ENCODE results near the gene TRAK2. TPM values are rescaled to one million over a fixed set of nuclear protein-coding genes. Genes with fewer than 3 reads are reported as not detected.

TRAK2 gene
- total and polyA plus RNA-seq, 10 donors = 7.1 to 63.0 (median 37.7) TPM

DNA sequence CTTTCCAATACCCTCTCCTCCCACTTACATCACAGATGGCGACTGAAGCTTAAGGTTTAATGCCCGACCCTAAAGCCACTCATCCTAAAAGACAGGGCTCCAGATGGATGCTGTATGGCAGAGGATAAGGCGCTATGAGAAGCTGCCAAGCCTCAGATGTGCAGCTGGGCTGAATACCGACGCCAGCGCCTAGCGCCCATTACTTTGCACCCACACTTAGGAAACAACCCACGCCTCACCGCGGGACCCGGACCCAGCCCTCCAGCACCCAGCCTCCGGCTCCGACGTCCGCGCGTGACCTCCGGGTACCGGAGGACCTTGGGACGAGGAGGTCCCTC is 335 bp downstream of the TRAK2 start:
- peak overlapping the region; percentile 83 to 95 (median 92) for H3K27ac ChIP-seq
- no peaks in the 10 kb centered on the region for H3K27me3 ChIP-seq (replicated peaks in 1 of 7)
- H3K9me3 ChIP-seq = no peaks in the 10 kb centered on the region
- peaks cover 20 to 69% (median 48%) of the 10 kb centered on the region in 6 donors for H3K4me1 ChIP-seq
- WGBS, 5 donors = 0 to 1% (median 0%) methylated on average over 7 to 20 of the region's 20 CpGs
- H3K4me3 ChIP-seq = peak overlapping the region; percentile 51 to 87 (median 78)
- DNase-seq = no peak
- peaks cover 0 to 9% (median 0%) of the 10 kb centered on the region in 6 donors for H3K36me3 ChIP-seq
- intact Hi-C loops (cut with DNase I; ENCODE audit: low total_unique reads) = loop anchor here (10.0 kb wide), 1 partner anchor 196 kb away; no protein-coding TSS in a partner anchor
- TF ChIP-seq POLR2A (IDR thresholded peaks at IDR 0.05) = no peak
- TF ChIP-seq, protein P1, sequence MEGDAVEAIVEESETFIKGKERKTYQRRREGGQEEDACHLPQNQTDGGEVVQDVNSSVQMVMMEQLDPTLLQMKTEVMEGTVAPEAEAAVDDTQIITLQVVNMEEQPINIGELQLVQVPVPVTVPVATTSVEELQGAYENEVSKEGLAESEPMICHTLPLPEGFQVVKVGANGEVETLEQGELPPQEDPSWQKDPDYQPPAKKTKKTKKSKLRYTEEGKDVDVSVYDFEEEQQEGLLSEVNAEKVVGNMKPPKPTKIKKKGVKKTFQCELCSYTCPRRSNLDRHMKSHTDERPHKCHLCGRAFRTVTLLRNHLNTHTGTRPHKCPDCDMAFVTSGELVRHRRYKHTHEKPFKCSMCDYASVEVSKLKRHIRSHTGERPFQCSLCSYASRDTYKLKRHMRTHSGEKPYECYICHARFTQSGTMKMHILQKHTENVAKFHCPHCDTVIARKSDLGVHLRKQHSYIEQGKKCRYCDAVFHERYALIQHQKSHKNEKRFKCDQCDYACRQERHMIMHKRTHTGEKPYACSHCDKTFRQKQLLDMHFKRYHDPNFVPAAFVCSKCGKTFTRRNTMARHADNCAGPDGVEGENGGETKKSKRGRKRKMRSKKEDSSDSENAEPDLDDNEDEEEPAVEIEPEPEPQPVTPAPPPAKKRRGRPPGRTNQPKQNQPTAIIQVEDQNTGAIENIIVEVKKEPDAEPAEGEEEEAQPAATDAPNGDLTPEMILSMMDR (IDR thresholded peaks at IDR 0.05 in 8 of 11, conservative IDR thresholded peaks at IDR 0.05 in 3 of 11) = no peak
- no peak for TF ChIP-seq POLR2AphosphoS5 (IDR thresholded peaks at IDR 0.05)

DNA sequence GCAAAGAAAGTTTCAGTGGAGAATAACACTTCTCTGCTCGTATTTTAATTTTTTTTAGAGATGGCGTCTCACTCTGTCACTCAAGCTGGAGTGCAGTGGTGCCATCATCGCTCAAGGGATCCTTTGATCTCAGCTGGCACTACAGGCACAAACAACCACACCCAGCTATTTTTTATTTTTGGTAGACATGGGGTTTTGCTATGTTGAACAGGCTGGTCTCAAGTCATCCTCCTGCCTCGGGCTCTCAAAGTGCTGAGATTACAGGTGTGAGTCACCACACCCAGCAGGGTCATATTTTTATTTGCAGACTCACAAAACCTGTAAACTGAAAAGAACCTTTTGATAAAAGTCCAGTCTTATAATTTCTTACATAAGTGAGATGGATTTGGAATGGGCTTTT is 2.6 kb downstream of the TRAK2 start:
- H3K27ac ChIP-seq = peak overlapping the region in 1 of 8 donors; percentile 18
- H3K27me3 ChIP-seq (replicated peaks in 1 of 7) = no peaks in the 10 kb centered on the region
- WGBS, 5 donors = 65 to 84% (median 81%) methylated on average over 4 of the region's 4 CpGs
- no peaks in the 10 kb centered on the region for H3K9me3 ChIP-seq
- intact Hi-C loops (cut with DNase I; ENCODE audit: low total_unique reads) = no loop called here
- DNase-seq = no peak
- H3K4me3 ChIP-seq = no peak overlapping the region
- no peaks in the 10 kb centered on the region for H3K36me3 ChIP-seq
- peaks cover 26 to 90% (median 56%) of the 10 kb centered on the region in 6 donors for H3K4me1 ChIP-seq
- TF ChIP-seq POLR2AphosphoS5 (IDR thresholded peaks at IDR 0.05) (no peak), POLR2A (IDR thresholded peaks at IDR 0.05) (no peak)
- TF ChIP-seq, protein P1 (IDR thresholded peaks at IDR 0.05 in 8 of 11, conservative IDR thresholded peaks at IDR 0.05 in 3 of 11) = no peak

DNA sequence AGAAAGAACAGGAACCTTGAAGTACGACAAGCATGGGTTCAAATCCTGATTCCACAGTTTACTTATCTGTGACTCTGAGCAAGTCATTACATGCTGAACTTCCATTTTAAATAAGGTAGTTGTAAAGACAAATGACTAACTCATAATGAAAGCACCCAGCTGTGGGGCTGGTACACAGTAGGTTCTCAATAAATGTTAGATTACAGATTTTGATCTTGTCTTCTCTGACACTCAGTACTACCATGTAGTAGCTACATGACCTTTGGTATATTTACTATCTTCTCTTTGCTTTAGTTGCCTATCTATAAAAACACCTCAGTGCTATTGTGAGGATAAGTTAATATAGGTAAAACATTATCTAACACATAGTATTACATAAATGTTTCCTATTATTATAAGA is 3.2 kb downstream of the TRAK2 start:
- WGBS, 5 donors = 71 to 88% (median 71%) methylated on average over 1 of the region's 1 CpG
- no peak overlapping the region for H3K4me3 ChIP-seq
- no peak for TF ChIP-seq POLR2A (IDR thresholded peaks at IDR 0.05)
- TF ChIP-seq POLR2AphosphoS5 (IDR thresholded peaks at IDR 0.05) = no peak
- TF ChIP-seq, protein P1 (IDR thresholded peaks at IDR 0.05 in 8 of 11, conservative IDR thresholded peaks at IDR 0.05 in 3 of 11) = no peak
- intact Hi-C loops (cut with DNase I; ENCODE audit: low total_unique reads) = no loop called here
- DNase-seq = no peak
- no peaks in the 10 kb centered on the region for H3K9me3 ChIP-seq
- H3K27me3 ChIP-seq (replicated peaks in 1 of 7) = no peaks in the 10 kb centered on the region
- H3K4me1 ChIP-seq = peaks cover 26 to 85% (median 56%) of the 10 kb centered on the region in 6 donors
- no peak overlapping the region for H3K27ac ChIP-seq
- no peaks in the 10 kb centered on the region for H3K36me3 ChIP-seq

DNA sequence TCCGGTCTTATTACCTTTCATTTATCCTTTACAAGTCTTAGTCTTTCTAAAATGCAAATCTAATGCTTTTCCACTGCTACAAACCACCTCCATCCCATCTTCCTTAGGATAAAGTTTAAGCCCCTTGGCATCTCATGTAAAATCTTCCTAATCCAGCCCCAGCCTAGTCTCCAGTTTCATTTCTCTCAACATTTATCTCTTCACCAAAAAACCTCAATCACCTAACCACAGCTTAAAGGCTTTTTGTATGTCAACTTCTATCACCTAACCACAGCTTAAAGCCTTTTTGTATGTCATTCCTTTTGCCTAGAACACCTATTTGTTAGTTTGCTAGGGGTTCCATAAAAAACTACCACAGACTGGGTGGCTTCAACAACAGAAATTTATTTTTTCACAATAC is 4.2 kb downstream of the TRAK2 start:
- Histone ChIP-seq H3K27ac (no peak overlapping the region), H3K4me1 (peaks cover 26 to 82% (median 49%) of the 10 kb centered on the region in 6 donors), H3K36me3 (no peaks in the 10 kb centered on the region), H3K27me3 (replicated peaks in 1 of 7) (no peaks in the 10 kb centered on the region), H3K9me3 (no peaks in the 10 kb centered on the region), H3K4me3 (no peak overlapping the region)
- 76 to 97% (median 94%) methylated on average over 1 of the region's 1 CpG for WGBS, 5 donors
- TF ChIP-seq, protein P1 (IDR thresholded peaks at IDR 0.05 in 8 of 11, conservative IDR thresholded peaks at IDR 0.05 in 3 of 11) = no peak
- TF ChIP-seq POLR2AphosphoS5 (IDR thresholded peaks at IDR 0.05) (no peak), POLR2A (IDR thresholded peaks at IDR 0.05) (no peak)
- no peak for DNase-seq
- intact Hi-C loops (cut with DNase I; ENCODE audit: low total_unique reads) = no loop called here
